Hindlimb muscle (tissue), 1 donor: Measurements from ENCODE around the gene ATP13A3. TPM values are rescaled to one million over a fixed set of nuclear protein-coding genes. Genes with fewer than 3 reads are reported as not detected.

Experiments
- DNase-seq: peaks from one replicate; pipeline ENCODE4 v3.0.0-alpha.2; 2013
- polyA plus RNA-seq: library from polyadenylated mRNA; unstranded; fragments of 120-200 nt; gene quantifications from one replicate; pipeline ENCODE4 v1.2.1, GENCODE V29; 2013; ENCODE audit not compliant: insufficient read length

ATP13A3 gene
- polyA plus RNA-seq, 1 donor = 24.4 TPM

GRCh38 chr3:194439881-194440550 lies 46.8 kb downstream of the ATP13A3 start:
- DNase-seq = no peak

- no peak for DNase-seq
Measured at GRCh38 chr3:194434503-194434902, 52.3 kb downstream of the ATP13A3 start.

DNA sequence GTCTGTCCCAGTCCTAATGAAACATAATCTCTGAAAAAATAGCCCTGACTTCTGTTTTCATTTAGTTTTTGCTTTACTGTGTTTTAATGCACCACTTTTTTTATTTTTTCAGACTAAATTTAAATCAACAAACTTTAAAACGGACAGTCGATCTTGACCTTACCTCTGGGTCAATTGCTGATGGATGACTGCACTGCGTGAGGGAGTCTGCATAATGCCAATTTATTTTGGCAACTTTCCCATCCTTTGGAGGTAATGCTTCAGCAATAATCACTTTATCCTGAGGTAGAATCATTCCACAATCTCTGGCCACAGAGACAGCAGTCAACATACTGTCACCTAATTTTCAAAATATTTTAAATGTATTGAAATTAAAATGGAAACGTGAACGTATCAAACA lies 55.2 kb downstream of the ATP13A3 start:
- DNase-seq = no peak

DNA sequence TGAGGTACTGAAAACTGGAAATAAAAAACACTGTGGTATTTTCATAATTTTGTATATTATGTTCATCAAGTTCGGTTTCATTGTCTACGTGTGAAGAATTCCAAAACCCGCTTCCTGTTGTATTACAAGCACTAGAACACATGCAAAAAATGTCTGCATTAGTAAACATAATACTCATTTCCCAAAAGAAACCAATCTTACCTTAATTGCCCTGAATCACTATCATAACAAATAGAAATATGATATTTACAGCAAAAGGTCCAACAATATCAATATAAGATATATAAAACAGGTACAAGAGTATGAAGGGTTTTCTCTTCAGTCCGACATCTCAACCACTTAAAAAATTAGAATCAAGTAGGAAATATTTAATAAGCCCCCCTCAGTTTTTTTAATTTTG lies 61.4 kb downstream of the ATP13A3 start:
- no peak for DNase-seq

- no peak for DNase-seq
Measured at GRCh38 chr3:194424953-194425352, 61.8 kb downstream of the ATP13A3 start.

DNA sequence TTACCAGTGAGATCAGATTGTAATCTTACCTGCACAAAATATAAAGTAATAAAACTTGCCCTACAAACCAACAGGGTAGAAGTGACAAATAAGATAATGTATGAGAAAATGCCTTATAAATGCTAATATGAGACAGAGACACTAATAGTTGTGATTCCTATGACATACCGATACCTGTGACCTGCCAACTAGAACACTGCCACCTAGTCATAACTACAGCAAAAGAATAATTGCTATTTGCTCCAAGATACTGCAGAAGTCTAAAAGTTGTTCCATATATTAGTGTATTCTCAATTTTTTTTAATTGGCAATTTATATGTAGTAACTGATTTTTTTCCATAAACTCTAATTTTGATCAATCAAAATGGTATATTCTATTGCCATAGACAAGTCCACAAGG lies 62.4 kb downstream of the ATP13A3 start:
- no peak for DNase-seq

DNA sequence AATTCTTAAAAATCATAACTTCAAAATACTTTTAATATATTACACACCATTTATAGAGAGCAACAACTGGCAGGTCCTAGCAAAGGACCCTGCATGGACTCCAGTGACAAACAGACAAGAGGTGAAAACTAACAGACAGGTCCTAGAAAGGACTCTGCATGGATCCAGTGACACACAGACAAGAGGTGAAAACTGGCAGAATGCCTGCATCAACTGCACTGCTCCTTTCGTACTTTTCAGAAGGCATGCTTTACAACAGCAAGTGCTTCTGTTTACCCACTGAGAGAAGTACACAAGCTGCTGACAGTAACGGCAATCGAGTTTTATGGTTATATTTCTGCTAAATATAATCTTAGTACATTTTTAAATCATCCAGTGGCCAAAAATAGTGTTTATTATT lies 63.5 kb downstream of the ATP13A3 start:
- DNase-seq = no peak

DNA sequence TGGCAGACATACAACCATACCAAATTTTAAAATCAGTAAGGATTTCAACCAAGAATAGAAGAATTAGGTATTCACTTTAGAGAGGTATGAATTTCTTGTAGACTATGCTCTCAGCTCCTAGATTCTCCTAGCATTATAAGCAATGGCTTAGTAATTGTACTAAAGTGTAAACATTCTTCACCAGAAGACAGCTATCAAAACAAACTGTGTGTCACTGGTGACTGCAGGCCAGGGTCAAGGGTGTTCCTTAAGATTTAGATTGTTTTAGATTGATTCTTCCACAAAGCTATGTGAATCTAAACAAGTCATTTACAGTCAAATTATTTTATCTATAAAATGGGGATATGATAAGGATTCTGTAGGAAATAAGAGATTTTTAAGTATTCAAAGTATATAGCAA lies 64.6 kb downstream of the ATP13A3 start:
- no peak for DNase-seq

DNA sequence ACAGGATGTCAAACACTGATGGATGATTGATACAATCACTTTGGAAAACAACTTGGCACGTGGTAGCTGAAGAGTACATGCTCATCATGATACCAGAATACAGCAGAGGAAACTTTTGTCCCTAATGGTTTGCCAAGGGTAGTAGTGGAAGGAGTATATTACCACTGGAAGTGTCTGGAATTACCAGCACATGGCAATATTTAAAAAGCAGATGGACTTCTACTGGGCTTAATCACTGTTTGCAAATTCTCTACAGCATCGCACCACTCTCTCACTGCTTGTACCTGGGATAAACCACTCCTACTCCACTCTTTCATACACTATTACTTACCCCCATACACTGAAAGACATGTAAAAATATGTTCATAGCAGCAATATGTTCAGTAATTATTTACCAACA lies 68.1 kb downstream of the ATP13A3 start:
- no peak for DNase-seq

GRCh38 chr3:194407423-194407822 lies 79.4 kb downstream of the ATP13A3 start:
- DNase-seq = no peak

DNA sequence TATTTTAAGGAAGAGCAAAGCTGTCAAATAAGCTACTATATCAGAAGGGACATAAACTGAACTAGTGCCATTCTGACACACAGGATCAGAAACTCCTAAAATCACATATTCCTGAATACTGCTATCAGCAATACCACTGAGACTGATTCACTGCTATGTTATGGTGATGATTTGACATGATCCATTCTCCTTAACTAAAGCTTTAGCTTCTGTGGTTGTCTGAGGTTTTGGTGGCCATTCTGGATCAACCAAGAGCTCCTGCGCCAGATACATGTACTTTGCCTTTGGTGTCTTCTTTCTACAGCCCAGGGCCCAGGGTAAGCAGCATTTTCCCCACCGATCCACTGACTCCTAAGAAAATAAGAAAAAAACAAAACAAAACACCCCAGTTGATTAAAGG lies 81.0 kb downstream of the ATP13A3 start:
- DNase-seq = no peak

DNA sequence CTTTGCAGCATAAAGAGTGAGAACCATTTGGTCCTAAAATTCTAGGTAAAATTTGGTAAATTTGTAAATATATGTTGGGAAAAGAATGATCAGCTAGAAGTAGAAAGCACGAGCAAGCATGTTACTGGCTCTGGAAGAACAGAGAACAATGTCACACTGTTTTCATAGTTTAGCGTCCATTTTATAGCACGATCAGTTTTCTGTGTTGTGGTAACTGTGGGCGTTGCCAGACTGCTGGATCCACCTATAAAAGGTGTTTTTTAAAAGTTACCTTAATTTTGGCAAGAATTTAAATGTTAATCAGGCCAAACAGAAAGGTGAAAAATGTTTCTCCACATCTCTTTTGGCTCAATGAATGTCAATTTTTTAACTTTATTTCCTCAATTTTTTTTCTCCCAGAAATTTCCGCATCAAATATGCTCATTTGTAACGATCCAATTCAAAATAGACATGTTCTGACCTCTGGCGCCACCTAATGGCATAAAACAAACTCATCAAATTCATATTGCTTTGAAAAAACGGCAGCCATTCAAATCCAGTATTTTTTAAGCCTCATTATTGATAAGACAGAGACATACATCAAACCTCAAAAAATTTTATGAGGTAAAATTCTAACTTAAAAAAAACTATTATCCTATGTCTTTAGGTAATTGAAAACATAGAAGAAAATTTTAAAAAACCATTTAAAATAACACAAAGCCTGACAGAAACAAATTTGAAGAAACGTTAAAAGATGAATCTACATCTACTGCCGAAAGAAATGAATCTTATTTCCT lies 82.2 kb downstream of the ATP13A3 start:
- peak; percentile 64 for DNase-seq

DNA sequence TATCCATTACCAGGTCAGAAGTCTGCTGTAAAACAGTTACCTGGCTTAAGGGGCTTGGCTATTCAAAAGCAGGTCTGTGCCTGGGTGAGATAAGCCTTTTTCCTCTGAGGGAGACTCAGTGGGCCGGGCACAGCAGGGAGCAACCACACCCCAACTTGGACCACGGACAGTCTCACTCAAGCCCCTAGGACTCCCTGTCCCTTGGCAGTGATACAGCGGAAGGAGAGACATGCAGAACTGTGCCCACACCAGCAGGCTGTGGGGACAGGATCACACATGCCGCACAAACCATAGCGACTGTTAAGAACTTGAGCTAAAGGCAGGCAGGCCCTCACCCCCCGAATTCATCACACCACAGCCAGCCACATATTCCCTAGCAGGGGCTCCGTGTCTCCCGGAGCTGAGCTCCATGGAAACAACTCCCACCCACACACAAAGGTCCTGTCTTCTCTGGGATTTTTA lies 84.9 kb downstream of the ATP13A3 start:
- no peak for DNase-seq

GRCh38 chr3:194401346-194401745 lies 85.5 kb downstream of the ATP13A3 start:
- DNase-seq = no peak

DNA sequence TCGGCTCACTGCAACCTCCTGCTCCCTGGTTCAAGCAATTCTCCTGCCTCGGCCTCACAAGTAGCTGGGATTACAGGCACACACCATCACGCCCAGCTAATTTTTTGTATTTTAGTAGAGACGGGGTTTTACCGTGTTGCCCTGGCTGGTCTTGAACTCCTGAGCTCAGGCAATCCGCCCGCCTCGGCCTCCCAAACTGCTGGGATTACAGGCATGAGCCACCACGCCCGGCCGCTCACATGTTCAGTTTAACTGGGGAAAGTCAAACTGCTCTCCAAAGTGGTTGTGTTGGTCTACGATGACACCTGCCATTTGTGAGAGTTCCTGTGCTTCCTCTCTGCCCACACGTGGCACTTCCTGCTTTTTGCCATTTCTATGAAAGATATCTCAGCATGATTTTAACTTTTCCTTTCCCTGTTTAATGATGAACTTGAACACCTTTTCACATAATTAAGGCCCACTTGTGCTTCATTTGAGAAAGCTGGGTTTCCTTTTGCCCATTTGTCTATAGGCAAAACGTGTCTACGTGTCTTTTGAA lies 86.9 kb downstream of the ATP13A3 start:
- no peak for DNase-seq

DNA sequence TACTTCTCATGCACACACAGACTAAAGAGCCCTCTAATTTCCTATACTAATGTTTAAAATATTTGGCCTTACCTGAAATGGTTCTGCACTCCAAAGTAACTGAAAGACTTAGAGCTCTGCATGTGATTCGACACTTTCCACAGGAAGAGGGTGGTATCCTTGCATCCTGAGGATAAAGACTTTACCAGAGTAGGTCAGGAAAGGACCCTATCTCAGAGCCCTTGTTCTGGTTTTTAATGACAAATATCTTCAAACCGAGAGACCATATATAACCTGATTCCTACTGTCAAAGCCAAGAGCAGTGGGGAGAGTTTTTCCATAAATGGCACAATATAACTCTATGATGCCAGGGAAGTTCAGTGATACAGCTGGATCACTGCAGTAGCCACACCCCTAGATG lies 87.6 kb downstream of the ATP13A3 start, which contains the start of gene GP5:
Gene GP5, minus strand, starts transcription at position 101 of the 400 bp plus-strand sequence. CDS start 984 bp downstream, outside the sequence.
- DNase-seq = no peak

GRCh38 chr3:194397757-194398312 lies 89.0 kb downstream of the ATP13A3 start:
- DNase-seq = peak; percentile 42

DNA sequence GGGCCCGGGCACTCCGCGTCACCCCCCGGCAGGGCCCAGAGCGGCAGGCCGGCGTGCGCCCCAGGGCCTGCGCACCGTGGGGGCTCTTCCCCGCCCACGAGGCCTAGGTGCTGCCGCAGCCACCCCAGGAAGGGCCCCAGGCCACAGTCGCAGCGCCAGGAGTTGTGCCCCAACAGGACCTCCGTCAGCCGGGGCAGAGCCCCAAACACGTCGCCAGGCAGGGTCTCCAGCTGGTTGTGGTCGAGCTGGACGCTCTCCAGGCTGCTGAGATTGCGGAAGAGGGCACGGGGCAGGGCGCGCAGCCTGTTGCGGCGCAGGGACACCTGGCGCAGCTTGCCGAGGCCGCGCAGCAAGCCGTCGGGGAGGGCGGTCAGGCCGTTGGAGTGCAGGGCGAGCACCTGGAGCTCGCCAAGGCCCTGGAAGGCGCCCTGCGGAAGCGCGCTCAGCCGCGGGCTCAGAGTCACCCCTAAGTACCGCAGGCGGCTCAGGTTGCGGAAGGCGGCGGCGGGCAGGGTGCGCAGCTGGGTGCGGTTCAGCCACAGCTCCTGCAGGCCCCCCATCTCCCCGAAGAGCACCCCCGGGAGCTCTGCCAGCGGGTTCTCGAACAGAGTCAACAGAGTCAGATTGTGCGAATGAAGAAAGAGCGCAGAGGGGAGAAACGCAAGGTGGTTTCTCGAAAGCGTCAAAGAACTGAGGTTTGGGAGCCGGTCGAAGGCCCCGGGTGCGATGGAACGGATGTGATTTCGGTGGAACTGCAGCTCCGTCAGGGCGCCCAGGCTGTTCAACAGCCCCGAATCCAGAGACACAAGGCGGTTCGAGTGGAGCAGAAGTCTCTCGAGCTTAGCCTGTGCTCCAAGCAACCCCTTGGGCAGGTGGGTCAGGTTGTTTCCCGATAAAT lies 89.7 kb downstream of the ATP13A3 start:
- DNase-seq = peak; percentile 27

DNA sequence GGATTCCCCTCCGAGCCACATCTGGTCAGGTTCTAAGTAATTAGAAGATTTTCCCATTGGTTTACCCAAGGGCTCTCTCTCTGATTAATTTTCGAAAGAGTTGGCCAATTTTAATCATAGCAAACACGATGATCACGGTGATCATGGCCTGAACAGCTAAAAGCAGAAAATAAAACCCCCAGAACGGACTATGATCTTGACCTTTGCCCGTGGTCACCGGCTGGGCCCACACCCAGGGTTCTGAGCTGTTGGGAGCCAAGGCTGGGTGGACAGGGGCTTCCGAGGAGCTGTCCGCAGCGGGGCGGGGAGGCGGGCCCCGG lies 90.3 kb downstream of the ATP13A3 start:
- DNase-seq = no peak

DNA sequence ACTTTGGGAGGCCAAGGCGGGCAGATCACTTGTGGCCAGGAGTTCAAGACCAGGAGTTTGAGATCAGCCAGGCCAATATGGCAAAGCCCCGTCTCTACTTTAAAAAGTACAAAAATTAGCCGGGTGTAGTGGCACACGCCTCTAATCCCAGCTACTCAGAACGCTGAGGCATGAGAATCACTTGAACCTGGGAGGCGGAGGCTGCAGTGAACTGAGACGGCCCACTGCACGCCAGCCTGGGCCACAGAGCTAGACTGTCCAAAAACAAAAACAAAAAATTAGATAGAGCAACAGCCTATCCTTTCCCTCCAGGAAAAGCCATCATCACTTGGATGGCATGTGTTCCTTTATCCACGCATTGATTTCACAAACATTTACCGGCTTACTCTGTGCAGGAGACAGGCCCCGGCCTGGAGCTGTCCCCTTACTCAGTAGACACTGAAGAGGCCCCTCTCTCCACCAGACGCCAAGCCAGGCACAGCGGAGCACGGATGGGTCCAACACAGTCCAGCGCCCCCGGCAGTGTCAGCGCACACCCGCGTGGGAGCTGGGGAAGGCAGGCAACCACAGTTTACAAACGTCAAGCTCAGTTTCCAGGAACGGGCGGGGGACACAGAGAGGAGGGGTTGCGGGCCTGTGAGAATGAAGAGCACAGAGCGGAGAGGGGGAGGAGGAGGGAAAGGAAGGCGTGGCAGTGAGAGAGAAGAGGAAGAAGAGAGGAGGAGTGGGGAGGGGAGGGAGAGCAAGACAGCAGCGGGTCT lies 90.8 kb downstream of the ATP13A3 start:
- DNase-seq = peak; percentile 67

- no peak for DNase-seq
Measured at GRCh38 chr3:194395212-194395611, 91.6 kb downstream of the ATP13A3 start.

GRCh38 chr3:194392576-194392975 lies 94.2 kb downstream of the ATP13A3 start:
- DNase-seq = no peak
